Natural killer cell (primary cell): ENCODE data around the gene PPP5C. TPM values are rescaled to one million over a fixed set of nuclear protein-coding genes. Genes with fewer than 3 reads are reported as not detected.

Experiments used
- ATAC-seq, 3 donors: fragments of 150-1000 bp in 2 of 3; fragments of 200-7000 bp in 1 of 3; cut with Tn5 transposase; 1 replicate in 1 of 3; 2 replicates in 2 of 3; pipeline ENCODE4 v1.10.0; 2021; ENCODE audit warnings: mild to moderate bottlenecking in 2 of 3, moderate library complexity in 2 of 3
- DNase-seq, 2 donors: peaks; one replicate each; pipeline versions ENCODE4 v3.0.0 to v3.0.0-alpha.2; 2013 to 2021; ENCODE audit warnings: mixed read lengths in 1 of 2
- H3K27ac ChIP-seq: one replicate; pipeline ENCODE4 v1.5.1; 2013; ENCODE audit warnings: mild to moderate bottlenecking, low read length
- H3K27me3 ChIP-seq: one replicate; pipeline ENCODE4 v1.6.1; 2013; ENCODE audit warnings: low read length; ENCODE audit not compliant: control insufficient read depth, insufficient read depth
- H3K36me3 ChIP-seq: one replicate; pipeline ENCODE4 v1.6.1; 2013; ENCODE audit warnings: low read length; ENCODE audit not compliant: control insufficient read depth, insufficient read depth
- H3K4me1 ChIP-seq: one replicate; pipeline ENCODE4 v1.6.1; 2013; ENCODE audit warnings: low read length; ENCODE audit not compliant: control insufficient read depth, insufficient read depth
- H3K4me3 ChIP-seq: one replicate; pipeline ENCODE4 v1.5.1; 2013; ENCODE audit warnings: low read length
- H3K9me3 ChIP-seq: one replicate; pipeline ENCODE4 v1.6.1; 2013; ENCODE audit warnings: low read length; ENCODE audit not compliant: control insufficient read depth, insufficient read depth
- H3K27ac Mint-ChIP-seq, 2 donors: one replicate each; pipeline ENCODE4 v1.8.0; 2022; ENCODE audit warnings: mild to moderate bottlenecking in 2 of 2, mixed read lengths in 2 of 2, moderate library complexity in 1 of 2
- H3K27me3 Mint-ChIP-seq, 2 donors: one replicate each; pipeline ENCODE4 v1.8.0; 2022; ENCODE audit warnings: low read depth in 2 of 2, mixed read lengths in 2 of 2
- H3K36me3 Mint-ChIP-seq: one replicate; pipeline ENCODE4 v1.8.0; 2022; ENCODE audit warnings: mixed read lengths
- H3K4me1 Mint-ChIP-seq, 2 donors: one replicate each; pipeline ENCODE4 v1.8.0; 2022; ENCODE audit warnings: mixed read lengths in 2 of 2
- H3K4me3 Mint-ChIP-seq: one replicate; pipeline ENCODE4 v1.8.0; 2022; ENCODE audit warnings: mild to moderate bottlenecking, moderate library complexity, mixed read lengths
- H3K9me3 Mint-ChIP-seq, 2 donors: one replicate each; pipeline ENCODE4 v1.8.0; 2022; ENCODE audit warnings: mixed read lengths in 2 of 2
- WGBS: methylation state at CpG from one replicate; pipeline ENCODE4 v1.1.7; 2013; ENCODE audit warnings: missing lambda C conversion rate; ENCODE audit not compliant: insufficient coverage; 5-methylcytosine and 5-hydroxymethylcytosine counted together
- intact Hi-C: fragments of 100-400 bp; cut with micrococcal nuclease; formaldehyde crosslinking; loops from one replicate; pipeline ENCODE4 v1.14.2; 2022
- total RNA-seq, 4 donors: library from RNA; stranded (reverse); fragments of 120-200 nt in 1 of 4; gene quantifications; one replicate each; pipeline versions ENCODE4 v1.2.3 to v1.2.4, GENCODE V29; 2013 to 2022
- TF ChIP-seq, protein P1 (sequence below): fragments of 200-600 bp; IDR thresholded peaks from one replicate; pipeline ENCODE4 v1.8.0; 2022; ENCODE audit warnings: antibody characterized with exemption

PPP5C gene, protein sequence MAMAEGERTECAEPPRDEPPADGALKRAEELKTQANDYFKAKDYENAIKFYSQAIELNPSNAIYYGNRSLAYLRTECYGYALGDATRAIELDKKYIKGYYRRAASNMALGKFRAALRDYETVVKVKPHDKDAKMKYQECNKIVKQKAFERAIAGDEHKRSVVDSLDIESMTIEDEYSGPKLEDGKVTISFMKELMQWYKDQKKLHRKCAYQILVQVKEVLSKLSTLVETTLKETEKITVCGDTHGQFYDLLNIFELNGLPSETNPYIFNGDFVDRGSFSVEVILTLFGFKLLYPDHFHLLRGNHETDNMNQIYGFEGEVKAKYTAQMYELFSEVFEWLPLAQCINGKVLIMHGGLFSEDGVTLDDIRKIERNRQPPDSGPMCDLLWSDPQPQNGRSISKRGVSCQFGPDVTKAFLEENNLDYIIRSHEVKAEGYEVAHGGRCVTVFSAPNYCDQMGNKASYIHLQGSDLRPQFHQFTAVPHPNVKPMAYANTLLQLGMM
- 100 to 1,000 TPM in 1 of 3 donors, 10 to 100 TPM in 2; 95.4 to 106 (median 98.4) TPM for total RNA-seq
- 44.5 TPM for total RNA-seq (2013)

DNA sequence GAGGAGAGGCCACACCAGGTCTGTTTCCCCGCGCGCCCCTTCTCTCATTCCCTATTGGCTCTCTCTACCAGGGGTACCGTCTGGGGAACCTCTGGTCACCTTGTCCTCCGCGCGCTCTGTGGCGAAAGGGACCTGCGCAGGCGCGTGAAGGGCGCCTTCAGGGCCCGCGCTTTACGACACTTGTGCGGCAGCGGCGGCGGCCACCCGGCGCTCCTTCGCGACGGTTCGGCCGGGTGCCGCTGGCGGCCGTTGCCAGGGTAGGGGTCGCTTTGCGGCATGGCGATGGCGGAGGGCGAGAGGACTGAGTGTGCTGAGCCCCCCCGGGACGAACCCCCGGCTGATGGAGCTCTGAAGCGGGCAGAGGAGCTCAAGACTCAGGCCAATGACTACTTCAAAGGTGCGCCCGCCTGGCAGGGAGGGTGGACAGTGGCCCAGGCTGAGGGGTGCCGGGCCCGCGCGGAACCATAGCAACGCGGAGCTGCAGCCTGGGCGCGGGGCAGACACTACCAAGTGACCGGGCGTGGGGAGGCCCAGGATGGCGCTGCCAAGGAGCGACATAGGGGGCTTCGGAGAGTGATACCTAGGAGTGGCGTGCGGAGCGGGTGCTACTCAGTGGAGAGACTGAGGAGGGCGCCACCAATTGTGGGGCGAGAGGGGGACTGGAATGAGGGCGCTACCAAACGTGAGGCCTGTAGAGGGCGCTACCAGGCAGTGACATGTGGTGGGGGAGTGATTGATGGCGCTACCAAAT lies at the start of gene PPP5C:
PPP5C (plus strand) TSS at position 267 of the 751 bp plus-strand sequence; CDS start at position 277, 10 bp downstream.
- under 1% methylated on average over 62 of the region's 62 CpGs for WGBS
- DNase-seq (peak; percentile 83 to 91), ATAC-seq (peak; percentile 75 to 87 (median 82))
- Histone ChIP-seq H3K27ac (peak within 1 kb of the TSS; percentile 90), H3K27me3 (no peaks in the 10 kb centered on the region), H3K9me3 (no peaks in the 10 kb centered on the region), H3K4me1 (peaks cover 54% of the 10 kb centered on the region), H3K36me3 (no peaks in the 10 kb centered on the region), H3K4me3 (peak within 1 kb of the TSS; percentile 99)
- TF ChIP-seq, protein P1, sequence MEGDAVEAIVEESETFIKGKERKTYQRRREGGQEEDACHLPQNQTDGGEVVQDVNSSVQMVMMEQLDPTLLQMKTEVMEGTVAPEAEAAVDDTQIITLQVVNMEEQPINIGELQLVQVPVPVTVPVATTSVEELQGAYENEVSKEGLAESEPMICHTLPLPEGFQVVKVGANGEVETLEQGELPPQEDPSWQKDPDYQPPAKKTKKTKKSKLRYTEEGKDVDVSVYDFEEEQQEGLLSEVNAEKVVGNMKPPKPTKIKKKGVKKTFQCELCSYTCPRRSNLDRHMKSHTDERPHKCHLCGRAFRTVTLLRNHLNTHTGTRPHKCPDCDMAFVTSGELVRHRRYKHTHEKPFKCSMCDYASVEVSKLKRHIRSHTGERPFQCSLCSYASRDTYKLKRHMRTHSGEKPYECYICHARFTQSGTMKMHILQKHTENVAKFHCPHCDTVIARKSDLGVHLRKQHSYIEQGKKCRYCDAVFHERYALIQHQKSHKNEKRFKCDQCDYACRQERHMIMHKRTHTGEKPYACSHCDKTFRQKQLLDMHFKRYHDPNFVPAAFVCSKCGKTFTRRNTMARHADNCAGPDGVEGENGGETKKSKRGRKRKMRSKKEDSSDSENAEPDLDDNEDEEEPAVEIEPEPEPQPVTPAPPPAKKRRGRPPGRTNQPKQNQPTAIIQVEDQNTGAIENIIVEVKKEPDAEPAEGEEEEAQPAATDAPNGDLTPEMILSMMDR, result peak; percentile 77
- Mint-ChIP-seq H3K4me1 (peaks cover 48 to 54% of the 10 kb centered on the region in 2 donors), H3K27ac (peak within 1 kb of the TSS; percentile 90 to 94), H3K27me3 (peaks cover 0 to 4% of the 10 kb centered on the region in 2 donors), H3K36me3 (no peaks in the 10 kb centered on the region), H3K9me3 (no peaks in the 10 kb centered on the region), H3K4me3 (peak within 1 kb of the TSS; percentile 94)
- intact Hi-C loops, result loop anchor here (1.0 kb wide), 1 partner anchor 140 kb away; no protein-coding TSS in a partner anchor

DNA sequence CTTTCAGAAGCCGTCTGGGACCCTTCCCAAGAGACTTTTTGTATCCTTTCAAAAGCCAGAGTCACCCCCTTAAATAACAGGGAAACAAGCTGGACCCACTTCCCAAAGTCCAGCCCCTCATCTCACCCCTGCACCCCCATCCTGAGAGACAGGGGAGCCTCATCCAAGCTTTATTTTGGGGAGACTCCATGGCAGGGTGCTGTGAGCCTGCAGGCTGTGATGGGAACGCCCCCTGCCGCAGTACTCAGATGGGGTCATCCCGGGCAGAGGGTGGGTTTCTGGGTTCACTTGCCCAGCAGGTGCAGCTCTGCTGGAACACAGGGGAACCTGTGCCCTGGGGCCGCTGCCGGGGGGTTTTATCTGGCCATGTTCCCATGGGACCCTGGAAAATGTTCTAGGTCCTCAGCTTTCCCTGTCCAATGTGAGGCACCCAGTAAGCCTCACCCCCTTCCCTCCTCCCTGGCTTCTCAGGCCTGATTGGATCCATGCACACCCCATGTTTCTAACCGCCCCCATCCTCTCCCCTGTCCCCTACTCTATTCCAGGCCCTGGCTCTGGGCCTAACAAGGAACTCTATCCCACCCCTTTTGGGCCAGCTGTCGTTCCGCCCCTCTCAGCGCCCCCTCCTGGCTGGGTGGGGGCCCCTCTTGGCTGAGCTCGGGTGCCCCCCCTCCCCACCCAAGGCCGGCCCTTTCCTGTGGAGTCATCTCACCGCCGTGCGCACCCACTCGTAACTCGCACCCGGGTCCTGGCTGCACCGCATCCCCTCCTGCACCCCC lies 49.0 kb upstream of the PPP5C start:
- 52% methylated on average over 18 of the region's 19 CpGs for WGBS
- no peak for DNase-seq
- H3K4me1 ChIP-seq, result no peaks in the 10 kb centered on the region
- ATAC-seq, result no peak
- intact Hi-C loops, result no loop called here
- TF ChIP-seq, protein P1, result no peak
- Mint-ChIP-seq H3K4me3 (no peak overlapping the region), H3K27ac (no peak overlapping the region), H3K36me3 (no peaks in the 10 kb centered on the region), H3K4me1 (peaks cover 0 to 6% of the 10 kb centered on the region in 2 donors), H3K27me3 (peaks cover 23 to 29% of the 10 kb centered on the region in 2 donors), H3K9me3 (no peaks in the 10 kb centered on the region)
- no peak overlapping the region for H3K4me3 ChIP-seq
- H3K27ac ChIP-seq, result no peak overlapping the region
- H3K27me3 ChIP-seq, result peaks cover 19% of the 10 kb centered on the region
- no peaks in the 10 kb centered on the region for H3K9me3 ChIP-seq
- no peaks in the 10 kb centered on the region for H3K36me3 ChIP-seq

DNA sequence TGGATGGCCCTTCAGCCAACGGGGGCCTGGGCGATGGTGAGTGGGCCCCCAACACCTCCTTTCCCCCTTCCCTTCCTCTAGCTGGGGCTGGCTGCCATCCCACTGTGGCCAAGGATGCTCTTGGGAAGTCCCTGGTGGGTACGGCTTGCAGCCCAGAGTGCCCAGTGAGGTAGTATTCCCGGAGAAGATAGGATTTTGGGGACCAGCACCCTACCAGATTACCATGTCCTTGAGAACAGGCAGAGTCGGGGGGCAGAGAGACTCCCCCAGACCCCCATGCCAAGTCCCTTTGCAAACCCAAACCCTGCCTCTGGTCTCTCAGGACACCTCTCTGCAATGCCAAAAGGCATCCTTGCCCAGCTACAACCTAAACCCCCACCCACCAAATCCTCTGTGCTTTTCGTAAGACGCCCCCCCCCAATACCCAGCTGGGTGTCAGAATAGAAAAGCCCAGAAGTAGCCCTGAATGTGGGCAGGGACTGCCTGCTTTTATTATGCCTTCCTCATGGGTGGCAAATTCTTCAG lies 48.3 kb upstream of the PPP5C start:
- intact Hi-C loops, result no loop called here
- no peaks in the 10 kb centered on the region for H3K36me3 ChIP-seq

More for the DNA sequence above, 48.3 kb upstream of the PPP5C start:
- WGBS, result 35% methylated on average over 7 of the region's 7 CpGs
- Mint-ChIP-seq H3K36me3 (no peaks in the 10 kb centered on the region), H3K4me3 (no peak overlapping the region), H3K4me1 (peaks cover 0 to 6% of the 10 kb centered on the region in 2 donors), H3K27me3 (peaks cover 23 to 29% of the 10 kb centered on the region in 2 donors), H3K9me3 (no peaks in the 10 kb centered on the region), H3K27ac (no peak overlapping the region)
- TF ChIP-seq, protein P1, result no peak
- DNase-seq, result no peak
- Histone ChIP-seq H3K4me1 (no peaks in the 10 kb centered on the region), H3K9me3 (no peaks in the 10 kb centered on the region), H3K27me3 (peaks cover 19% of the 10 kb centered on the region), H3K27ac (no peak overlapping the region), H3K4me3 (no peak overlapping the region)
- no peak for ATAC-seq
